Transverse colon (tissue), 3 donors: Measurements from ENCODE around the gene TRPV2.

Experiments used
- EP300 ChIP-seq: sonication (generic); formaldehyde crosslinking; IDR thresholded peaks from one replicate; pipeline ENCODE4 v1.6.1; 2017; ENCODE audit warnings: antibody characterized with exemption, low read depth
- POLR2A ChIP-seq: fragments of 450-650 bp; IDR thresholded peaks from one replicate; pipeline ENCODE4 v1.6.1; 2016; ENCODE audit warnings: antibody characterized with exemption, mild to moderate bottlenecking, moderate library complexity
- TF ChIP-seq, protein P1 (sequence below), 5 experiments: fragments of 200-600 bp in 3 of 5; fragments of 450-650 bp in 2 of 5; sonication (generic) in 3 of 5; IDR thresholded peaks; 1 replicate in 2 of 5; 2 replicates in 3 of 5; pipeline ENCODE4 v1.5.1; 2016 to 2017; ENCODE audit warnings: antibody characterized with exemption in 5 of 5, inconsistent platforms in 3 of 5, mild to moderate bottlenecking in 2 of 5, moderate library complexity in 1 of 5

DNA sequence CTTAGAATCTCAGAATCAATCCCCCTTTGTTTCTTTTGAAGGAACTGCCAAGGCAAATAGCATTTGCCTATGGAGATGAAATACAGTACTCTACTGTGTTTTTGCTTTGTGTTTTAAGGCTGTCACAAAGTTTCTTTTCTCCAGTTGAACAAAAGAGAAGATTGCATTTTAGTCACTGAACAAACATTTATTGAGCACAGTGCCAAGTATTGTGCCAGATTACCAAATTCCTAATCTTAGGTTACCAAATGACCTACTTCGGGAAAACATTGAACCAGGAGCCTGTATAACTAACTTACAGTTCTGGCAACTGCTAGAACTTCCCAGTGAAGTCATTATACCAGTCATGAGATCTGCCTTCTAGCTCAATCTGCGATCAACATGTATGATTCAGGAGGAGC, 37.4 kb upstream of the TRPV2 start:
- TF ChIP-seq EP300 = no peak
- TF ChIP-seq, protein P1, sequence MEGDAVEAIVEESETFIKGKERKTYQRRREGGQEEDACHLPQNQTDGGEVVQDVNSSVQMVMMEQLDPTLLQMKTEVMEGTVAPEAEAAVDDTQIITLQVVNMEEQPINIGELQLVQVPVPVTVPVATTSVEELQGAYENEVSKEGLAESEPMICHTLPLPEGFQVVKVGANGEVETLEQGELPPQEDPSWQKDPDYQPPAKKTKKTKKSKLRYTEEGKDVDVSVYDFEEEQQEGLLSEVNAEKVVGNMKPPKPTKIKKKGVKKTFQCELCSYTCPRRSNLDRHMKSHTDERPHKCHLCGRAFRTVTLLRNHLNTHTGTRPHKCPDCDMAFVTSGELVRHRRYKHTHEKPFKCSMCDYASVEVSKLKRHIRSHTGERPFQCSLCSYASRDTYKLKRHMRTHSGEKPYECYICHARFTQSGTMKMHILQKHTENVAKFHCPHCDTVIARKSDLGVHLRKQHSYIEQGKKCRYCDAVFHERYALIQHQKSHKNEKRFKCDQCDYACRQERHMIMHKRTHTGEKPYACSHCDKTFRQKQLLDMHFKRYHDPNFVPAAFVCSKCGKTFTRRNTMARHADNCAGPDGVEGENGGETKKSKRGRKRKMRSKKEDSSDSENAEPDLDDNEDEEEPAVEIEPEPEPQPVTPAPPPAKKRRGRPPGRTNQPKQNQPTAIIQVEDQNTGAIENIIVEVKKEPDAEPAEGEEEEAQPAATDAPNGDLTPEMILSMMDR (IDR thresholded peaks at IDR 0.05) = no peak
- TF ChIP-seq POLR2A = no peak
